Measurements from ENCODE around the gene INSL3. TPM values are rescaled to one million over a fixed set of nuclear protein-coding genes. Genes with fewer than 3 reads are reported as not detected.

The INSL3 gene
- total and polyA plus RNA-seq, 4 donors = 0.22 TPM; not detected in 3

DNA sequence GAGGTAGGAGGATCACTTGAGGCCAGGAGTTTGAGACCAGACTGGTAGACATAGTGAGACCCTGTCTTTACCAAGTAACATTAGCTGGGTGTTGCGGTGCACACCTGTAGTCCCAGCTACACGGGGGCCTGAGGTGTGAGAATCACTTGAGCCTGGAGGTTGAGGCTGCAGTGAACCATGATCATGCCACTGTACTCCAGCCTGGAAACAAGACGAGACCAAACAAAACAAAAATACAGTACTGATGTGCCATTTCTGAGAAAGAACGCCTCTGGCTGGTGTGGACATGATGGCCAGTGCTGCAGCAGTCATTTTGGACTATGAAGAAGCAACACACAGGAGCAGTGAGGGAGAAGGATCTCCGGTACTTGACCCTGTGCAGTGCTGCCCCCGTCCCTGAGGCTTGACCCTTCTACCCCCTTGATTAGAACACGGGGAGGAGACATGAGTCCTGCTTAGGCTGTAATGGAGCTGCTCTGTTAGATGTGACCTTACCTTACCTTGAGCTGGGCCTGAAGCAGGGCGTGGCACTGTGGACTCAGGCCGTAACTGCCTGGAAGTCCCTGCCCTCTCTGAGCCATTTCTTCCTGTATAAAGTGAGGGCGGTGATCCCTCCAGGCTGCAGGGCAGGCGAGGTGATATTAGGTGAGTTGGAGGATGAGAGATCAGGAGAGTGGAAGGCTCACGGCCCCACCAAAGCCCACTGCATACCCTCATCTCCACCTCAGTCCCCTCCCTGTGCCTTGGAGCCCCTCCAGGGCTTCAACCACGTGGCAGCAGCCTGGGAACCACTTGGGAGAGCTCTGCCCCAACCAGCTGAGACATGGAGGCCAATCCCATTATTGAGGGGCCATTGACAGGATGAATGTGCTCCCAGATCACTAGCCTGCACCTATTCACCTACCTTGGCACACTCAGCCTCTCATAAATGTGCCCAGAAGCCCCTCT lies 44.3 kb upstream of the INSL3 start:
- DNase-seq (ENCODE audit: low spot score) = no peak
- H3K27me3 ChIP-seq (ENCODE audit: control insufficient read depth in 4 of 4, insufficient read depth in 4 of 4, low read length in 3 of 4) = peaks cover 0 to 2% (median 0%) of the 10 kb centered on the region in 4 donors
- peaks cover 3 to 14% (median 10%) of the 10 kb centered on the region in 4 donors for H3K4me1 ChIP-seq (ENCODE audit: control insufficient read depth in 4 of 4, insufficient read depth in 4 of 4, low read length in 3 of 4)
- TF ChIP-seq, protein P1, sequence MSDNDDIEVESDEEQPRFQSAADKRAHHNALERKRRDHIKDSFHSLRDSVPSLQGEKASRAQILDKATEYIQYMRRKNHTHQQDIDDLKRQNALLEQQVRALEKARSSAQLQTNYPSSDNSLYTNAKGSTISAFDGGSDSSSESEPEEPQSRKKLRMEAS (IDR thresholded peaks at IDR 0.05) = no peak
- peak in 1 of 2 donors; percentile 20 for TF ChIP-seq RXRA (IDR thresholded peaks at IDR 0.05)
- no peak overlapping the region for H3K4me3 ChIP-seq (ENCODE audit: low read depth in 1 of 3, low read length in 3 of 3)
- 69% methylated on average over 13 of the region's 13 CpGs for WGBS
- H3K9ac ChIP-seq (ENCODE audit: low read depth in 1 of 2, low read length in 2 of 2) = no peak overlapping the region
- no peaks in the 10 kb centered on the region for H3K9me3 ChIP-seq (ENCODE audit: control insufficient read depth in 4 of 4, low read length in 3 of 4)
- H3K36me3 ChIP-seq (ENCODE audit: control insufficient read depth in 4 of 4, insufficient read depth in 3 of 4, low read depth in 1 of 4, low read length in 3 of 4) = peaks cover 17 to 31% (median 25%) of the 10 kb centered on the region in 4 donors
- H3K27ac ChIP-seq (ENCODE audit: low read depth in 1 of 2, low read length in 2 of 2) = no peak overlapping the region

DNA sequence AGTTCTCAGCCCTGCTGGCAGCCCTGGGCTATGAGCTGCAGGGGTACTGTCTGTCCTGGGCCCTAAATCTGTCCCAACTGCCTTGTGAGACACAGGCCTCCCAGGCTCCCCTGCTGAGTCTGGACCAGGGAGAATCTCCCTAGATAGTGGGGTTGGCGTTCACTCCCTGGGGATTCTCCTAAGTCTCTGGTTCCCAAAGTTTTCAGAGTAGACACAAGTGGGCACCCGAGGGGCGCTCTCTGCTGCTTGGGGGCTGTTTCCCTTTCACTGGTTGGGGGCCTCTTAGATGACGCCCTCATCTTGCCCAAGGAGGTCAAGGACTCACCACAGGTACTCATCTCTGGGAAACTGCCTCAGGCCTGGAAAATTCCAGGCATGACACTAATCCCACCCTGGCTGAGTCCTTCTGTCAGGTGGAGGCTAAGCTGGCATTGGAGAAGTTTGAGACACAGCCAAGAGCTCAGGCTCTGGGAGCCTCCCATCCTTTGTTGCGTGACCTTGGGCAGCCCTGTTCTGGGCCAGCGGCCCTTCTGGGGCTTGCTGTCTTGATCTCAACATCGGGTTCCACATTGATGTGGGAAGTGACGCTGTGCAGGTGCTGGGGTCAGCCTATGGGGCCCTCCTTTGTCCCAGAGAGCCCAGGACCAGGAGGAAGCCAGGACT lies 42.3 kb upstream of the INSL3 start:
- no peaks in the 10 kb centered on the region for H3K9me3 ChIP-seq (ENCODE audit: control insufficient read depth in 4 of 4, low read length in 3 of 4)
- no peak overlapping the region for H3K9ac ChIP-seq (ENCODE audit: low read depth in 1 of 2, low read length in 2 of 2)
- peak overlapping the region in 1 of 2 donors; percentile 23 for H3K27ac ChIP-seq (ENCODE audit: low read depth in 1 of 2, low read length in 2 of 2)
- peaks cover 17 to 31% (median 25%) of the 10 kb centered on the region in 4 donors for H3K36me3 ChIP-seq (ENCODE audit: control insufficient read depth in 4 of 4, insufficient read depth in 3 of 4, low read depth in 1 of 4, low read length in 3 of 4)
- H3K27me3 ChIP-seq (ENCODE audit: control insufficient read depth in 4 of 4, insufficient read depth in 4 of 4, low read length in 3 of 4) = no peaks in the 10 kb centered on the region
- no peak for TF ChIP-seq HNF4A (conservative IDR thresholded peaks at IDR 0.05)
- TF ChIP-seq TAF1 (conservative IDR thresholded peaks at IDR 0.05) = no peak
- TF ChIP-seq NR2F2 (IDR thresholded peaks at IDR 0.05) = no peak
- TF ChIP-seq, protein P2, sequence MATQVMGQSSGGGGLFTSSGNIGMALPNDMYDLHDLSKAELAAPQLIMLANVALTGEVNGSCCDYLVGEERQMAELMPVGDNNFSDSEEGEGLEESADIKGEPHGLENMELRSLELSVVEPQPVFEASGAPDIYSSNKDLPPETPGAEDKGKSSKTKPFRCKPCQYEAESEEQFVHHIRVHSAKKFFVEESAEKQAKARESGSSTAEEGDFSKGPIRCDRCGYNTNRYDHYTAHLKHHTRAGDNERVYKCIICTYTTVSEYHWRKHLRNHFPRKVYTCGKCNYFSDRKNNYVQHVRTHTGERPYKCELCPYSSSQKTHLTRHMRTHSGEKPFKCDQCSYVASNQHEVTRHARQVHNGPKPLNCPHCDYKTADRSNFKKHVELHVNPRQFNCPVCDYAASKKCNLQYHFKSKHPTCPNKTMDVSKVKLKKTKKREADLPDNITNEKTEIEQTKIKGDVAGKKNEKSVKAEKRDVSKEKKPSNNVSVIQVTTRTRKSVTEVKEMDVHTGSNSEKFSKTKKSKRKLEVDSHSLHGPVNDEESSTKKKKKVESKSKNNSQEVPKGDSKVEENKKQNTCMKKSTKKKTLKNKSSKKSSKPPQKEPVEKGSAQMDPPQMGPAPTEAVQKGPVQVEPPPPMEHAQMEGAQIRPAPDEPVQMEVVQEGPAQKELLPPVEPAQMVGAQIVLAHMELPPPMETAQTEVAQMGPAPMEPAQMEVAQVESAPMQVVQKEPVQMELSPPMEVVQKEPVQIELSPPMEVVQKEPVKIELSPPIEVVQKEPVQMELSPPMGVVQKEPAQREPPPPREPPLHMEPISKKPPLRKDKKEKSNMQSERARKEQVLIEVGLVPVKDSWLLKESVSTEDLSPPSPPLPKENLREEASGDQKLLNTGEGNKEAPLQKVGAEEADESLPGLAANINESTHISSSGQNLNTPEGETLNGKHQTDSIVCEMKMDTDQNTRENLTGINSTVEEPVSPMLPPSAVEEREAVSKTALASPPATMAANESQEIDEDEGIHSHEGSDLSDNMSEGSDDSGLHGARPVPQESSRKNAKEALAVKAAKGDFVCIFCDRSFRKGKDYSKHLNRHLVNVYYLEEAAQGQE (IDR thresholded peaks at IDR 0.05) = no peak
- no peak for TF ChIP-seq RXRA (IDR thresholded peaks at IDR 0.05)
- TF ChIP-seq JUND (IDR thresholded peaks at IDR 0.05) = no peak
- no peak for TF ChIP-seq RAD21 (IDR thresholded peaks at IDR 0.05)
- no peak for TF ChIP-seq GABPA (IDR thresholded peaks at IDR 0.05 in 1 of 2, conservative IDR thresholded peaks at IDR 0.05 in 1 of 2)
- TF ChIP-seq, protein P3, sequence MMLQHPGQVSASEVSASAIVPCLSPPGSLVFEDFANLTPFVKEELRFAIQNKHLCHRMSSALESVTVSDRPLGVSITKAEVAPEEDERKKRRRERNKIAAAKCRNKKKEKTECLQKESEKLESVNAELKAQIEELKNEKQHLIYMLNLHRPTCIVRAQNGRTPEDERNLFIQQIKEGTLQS (IDR thresholded peaks at IDR 0.05) = no peak
- WGBS = 86% methylated on average over 8 of the region's 8 CpGs
- H3K4me1 ChIP-seq (ENCODE audit: control insufficient read depth in 4 of 4, insufficient read depth in 4 of 4, low read length in 3 of 4) = peaks cover 3 to 18% (median 13%) of the 10 kb centered on the region in 4 donors
- no peak overlapping the region for H3K4me3 ChIP-seq (ENCODE audit: low read depth in 1 of 3, low read length in 3 of 3)
- DNase-seq (ENCODE audit: low spot score) = no peak

Data from liver (tissue), 9 donors.